Immature natural killer cell (primary cell): ENCODE results near the gene ZGLP1. TPM values are rescaled to one million over a fixed set of nuclear protein-coding genes. Genes with fewer than 3 reads are reported as not detected.

Source experiments
- DNase-seq, 3 donors: peaks; one replicate each; pipeline ENCODE4 v3.0.0; 2022; ENCODE audit warnings: mixed read lengths in 1 of 3
- H3K27ac Mint-ChIP-seq, 6 donors: one replicate each; pipeline ENCODE4 v1.8.0; 2020; ENCODE audit warnings: mixed read lengths in 6 of 6, mild to moderate bottlenecking in 5 of 6, inconsistent platforms in 4 of 6, moderate library complexity in 3 of 6
- H3K27me3 Mint-ChIP-seq, 3 donors: one replicate each; pipeline ENCODE4 v1.8.0; 2020 to 2021; ENCODE audit warnings: low read depth in 3 of 3, mild to moderate bottlenecking in 3 of 3, mixed read lengths in 3 of 3, moderate library complexity in 3 of 3, inconsistent platforms in 1 of 3
- H3K36me3 Mint-ChIP-seq, 3 donors: one replicate each; pipeline ENCODE4 v1.8.0; 2020; ENCODE audit warnings: mixed read lengths in 3 of 3, inconsistent platforms in 2 of 3, mild to moderate bottlenecking in 2 of 3
- H3K4me1 Mint-ChIP-seq, 2 donors: one replicate each; pipeline ENCODE4 v1.8.0; 2020; ENCODE audit warnings: inconsistent platforms in 2 of 2, mild to moderate bottlenecking in 2 of 2, mixed read lengths in 2 of 2, moderate library complexity in 1 of 2
- H3K4me3 Mint-ChIP-seq, 5 donors: one replicate each; pipeline ENCODE4 v1.8.0; 2020; ENCODE audit warnings: mild to moderate bottlenecking in 5 of 5, mixed read lengths in 5 of 5, inconsistent platforms in 3 of 5, moderate library complexity in 3 of 5
- H3K9me3 Mint-ChIP-seq, 6 donors: one replicate each; pipeline ENCODE4 v1.8.0; 2020; ENCODE audit warnings: mild to moderate bottlenecking in 6 of 6, mixed read lengths in 6 of 6, inconsistent platforms in 4 of 6, moderate library complexity in 3 of 6
- polyA plus RNA-seq, 3 donors: library from polyadenylated mRNA; unstranded; fragments of 300-500 nt; fragmentation: Illumina TruSeq; gene quantifications; one replicate each; pipeline ENCODE4 v1.2.3, GENCODE V29; 2021

ZGLP1 gene
- polyA plus RNA-seq, 3 donors from 2014 or later: 0.48 to 1.9 TPM; not detected in 1

- peaks cover 4 to 19% (median 7%) of the 10 kb centered on the region in 3 donors for H3K36me3 Mint-ChIP-seq
- peak overlapping the region in 1 of 5 donors; percentile 27 for H3K4me3 Mint-ChIP-seq
- H3K27ac Mint-ChIP-seq: peak overlapping the region in 4 of 6 donors; percentile 17 to 73 (median 32)
- H3K4me1 Mint-ChIP-seq: peaks cover 24 to 40% of the 10 kb centered on the region in 2 donors
- no peaks in the 10 kb centered on the region for H3K9me3 Mint-ChIP-seq
- peaks cover 0 to 5% (median under 1%) of the 10 kb centered on the region in 3 donors for H3K27me3 Mint-ChIP-seq
- DNase-seq: no peak
These were observed 31.6 kb downstream of the ZGLP1 start for GRCh38 chr19:10277795-10278589.

GRCh38 chr19:10274589-10274988, 35.0 kb downstream of the ZGLP1 start:
- peaks cover 42 to 61% of the 10 kb centered on the region in 2 donors for H3K4me1 Mint-ChIP-seq
- H3K4me3 Mint-ChIP-seq: peak overlapping the region in 1 of 5 donors; percentile 9
- peaks cover 0 to 15% (median 7%) of the 10 kb centered on the region in 3 donors for H3K36me3 Mint-ChIP-seq
- H3K9me3 Mint-ChIP-seq: no peaks in the 10 kb centered on the region
- no peak for DNase-seq
- H3K27ac Mint-ChIP-seq: peak overlapping the region; percentile 47 to 89 (median 68)
- H3K27me3 Mint-ChIP-seq: peaks cover 14 to 21% (median 16%) of the 10 kb centered on the region in 3 donors

GRCh38 chr19:10271543-10272086, 38.0 kb downstream of the ZGLP1 start:
- no peaks in the 10 kb centered on the region for H3K9me3 Mint-ChIP-seq
- peaks cover 38 to 48% of the 10 kb centered on the region in 2 donors for H3K4me1 Mint-ChIP-seq
- H3K36me3 Mint-ChIP-seq: peaks cover 0 to 7% (median 5%) of the 10 kb centered on the region in 3 donors
- DNase-seq: peak; percentile 31 to 50 (median 37)
- peak overlapping the region; percentile 85 to 89 (median 88) for H3K4me3 Mint-ChIP-seq
- peak overlapping the region; percentile 93 to 96 (median 96) for H3K27ac Mint-ChIP-seq
- H3K27me3 Mint-ChIP-seq: peaks cover 16 to 31% (median 17%) of the 10 kb centered on the region in 3 donors

GRCh38 chr19:10270616-10271394, 38.8 kb downstream of the ZGLP1 start, which contains the start of gene ICAM1:
ICAM1 (plus strand) TSS chr19:10271120; CDS start chr19:10271160, 40 bp downstream.
- Mint-ChIP-seq H3K36me3 (peaks cover 0 to 7% (median 5%) of the 10 kb centered on the region in 3 donors), H3K27ac (peak within 1 kb of the TSS; percentile 93 to 96 (median 96)), H3K9me3 (no peaks in the 10 kb centered on the region), H3K4me3 (peak within 1 kb of the TSS; percentile 85 to 89 (median 88)), H3K4me1 (peaks cover 38 to 48% of the 10 kb centered on the region in 2 donors), H3K27me3 (peaks cover 16 to 31% (median 17%) of the 10 kb centered on the region in 3 donors)
- DNase-seq: peak; percentile 80 to 84 (median 84)

- peaks cover 38 to 48% of the 10 kb centered on the region in 2 donors for H3K4me1 Mint-ChIP-seq
- H3K27me3 Mint-ChIP-seq: peaks cover 16 to 31% (median 17%) of the 10 kb centered on the region in 3 donors
- peak overlapping the region; percentile 93 to 96 (median 96) for H3K27ac Mint-ChIP-seq
- peak overlapping the region; percentile 85 to 89 (median 88) for H3K4me3 Mint-ChIP-seq
- peaks cover 0 to 7% (median 5%) of the 10 kb centered on the region in 3 donors for H3K36me3 Mint-ChIP-seq
- DNase-seq: peak; percentile 91 to 94 (median 92)
- no peaks in the 10 kb centered on the region for H3K9me3 Mint-ChIP-seq
These were observed 39.4 kb downstream of the ZGLP1 start for GRCh38 chr19:10270180-10270615.

GRCh38 chr19:10269333-10270179, 40.1 kb downstream of the ZGLP1 start:
- Mint-ChIP-seq H3K27me3 (peaks cover 16 to 31% (median 17%) of the 10 kb centered on the region in 3 donors), H3K36me3 (peaks cover 0 to 4% (median under 1%) of the 10 kb centered on the region in 3 donors), H3K27ac (peak overlapping the region; percentile 93 to 96 (median 96)), H3K9me3 (no peaks in the 10 kb centered on the region), H3K4me3 (peak overlapping the region; percentile 85 to 89 (median 88)), H3K4me1 (peaks cover 35 to 43% of the 10 kb centered on the region in 2 donors)
- DNase-seq: peak; percentile 86

- Mint-ChIP-seq H3K27ac (peak overlapping the region in 1 of 6 donors; percentile 10), H3K4me3 (no peak overlapping the region), H3K27me3 (peaks cover 16 to 31% (median 17%) of the 10 kb centered on the region in 3 donors)
These were observed 41.5 kb downstream of the ZGLP1 start for GRCh38 chr19:10268071-10268470.

GRCh38 chr19:10266706-10267105, 42.9 kb downstream of the ZGLP1 start:
- Mint-ChIP-seq H3K36me3 (no peaks in the 10 kb centered on the region), H3K27me3 (peaks cover 12 to 29% (median 17%) of the 10 kb centered on the region in 3 donors), H3K4me1 (peaks cover 20 to 24% of the 10 kb centered on the region in 2 donors), H3K27ac (peak overlapping the region in 1 of 6 donors; percentile 62), H3K4me3 (no peak overlapping the region), H3K9me3 (no peaks in the 10 kb centered on the region)
- no peak for DNase-seq

More at GRCh38 chr19:10268071-10268470, 41.5 kb downstream of the ZGLP1 start:
- Mint-ChIP-seq H3K4me1 (peaks cover 31 to 34% of the 10 kb centered on the region in 2 donors), H3K36me3 (no peaks in the 10 kb centered on the region), H3K9me3 (no peaks in the 10 kb centered on the region)
- DNase-seq: no peak

- H3K4me3 Mint-ChIP-seq: no peak overlapping the region
- DNase-seq: no peak
- no peaks in the 10 kb centered on the region for H3K36me3 Mint-ChIP-seq
- peaks cover 0 to 5% (median 2%) of the 10 kb centered on the region in 3 donors for H3K27me3 Mint-ChIP-seq
- H3K9me3 Mint-ChIP-seq: no peaks in the 10 kb centered on the region
- no peak overlapping the region for H3K27ac Mint-ChIP-seq
- H3K4me1 Mint-ChIP-seq: no peaks in the 10 kb centered on the region
These were observed 46.8 kb downstream of the ZGLP1 start for GRCh38 chr19:10262771-10263170.

- Mint-ChIP-seq H3K9me3 (no peaks in the 10 kb centered on the region), H3K27ac (no peak overlapping the region), H3K36me3 (peaks cover 5 to 12% (median 11%) of the 10 kb centered on the region in 3 donors), H3K4me3 (no peak overlapping the region), H3K4me1 (peaks cover 3 to 4% of the 10 kb centered on the region in 2 donors), H3K27me3 (peaks cover 0 to 3% (median 2%) of the 10 kb centered on the region in 3 donors)
- no peak for DNase-seq
These were observed 49.5 kb downstream of the ZGLP1 start for GRCh38 chr19:10260141-10260584.

GRCh38 chr19:10259162-10259905, 50.3 kb downstream of the ZGLP1 start:
- peak; percentile 76 to 81 (median 78) for DNase-seq
- no peak overlapping the region for H3K4me3 Mint-ChIP-seq
- no peaks in the 10 kb centered on the region for H3K9me3 Mint-ChIP-seq
- peaks cover 0 to 3% (median 2%) of the 10 kb centered on the region in 3 donors for H3K27me3 Mint-ChIP-seq
- peaks cover 3 to 6% of the 10 kb centered on the region in 2 donors for H3K4me1 Mint-ChIP-seq
- peak overlapping the region in 1 of 6 donors; percentile 34 for H3K27ac Mint-ChIP-seq
- H3K36me3 Mint-ChIP-seq: peaks cover 6 to 14% (median 13%) of the 10 kb centered on the region in 3 donors
